Measurements from ENCODE around the gene SLC39A11. TPM values are rescaled to one million over a fixed set of nuclear protein-coding genes. Genes with fewer than 3 reads are reported as not detected.
A peak's percentile ranks its signal among the peaks of the same experiment; 100 is the strongest.

SLC39A11 gene
- total and polyA plus RNA-seq, 2 experiments from 2014 or later, result 11.7 to 16.4 TPM

DNA sequence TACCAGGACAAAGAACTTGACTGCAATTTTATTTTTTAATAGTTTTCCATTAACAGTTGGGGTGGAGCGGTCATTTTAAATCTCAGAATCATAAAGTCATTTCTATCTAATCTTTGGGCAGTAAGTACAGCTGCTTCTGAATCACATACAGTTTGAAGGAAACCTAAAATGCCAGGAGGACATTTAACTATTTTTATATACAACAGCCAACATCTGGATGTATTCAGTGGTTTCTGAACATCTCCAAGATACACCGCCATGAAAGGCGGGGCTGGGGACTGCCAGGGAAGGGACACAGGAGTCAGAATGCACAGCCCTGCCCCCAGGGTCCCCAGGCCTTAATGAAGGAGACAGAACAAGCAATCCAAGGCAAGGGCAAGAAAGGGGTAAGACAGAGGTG, 392.3 kb downstream of the SLC39A11 start:
- Histone ChIP-seq H3K27ac (peak overlapping the region; percentile 16), H4K20me1 (ENCODE audit: insufficient read depth) (no peaks in the 10 kb centered on the region), H3K27me3 (replicated peaks; ENCODE audit: insufficient read depth) (no peaks in the 10 kb centered on the region), H3K79me2 (ENCODE audit: insufficient read depth) (no peaks in the 10 kb centered on the region), H3F3A (ENCODE audit: insufficient read depth) (peaks cover 18% of the 10 kb centered on the region; the same call in 1 of the 2 replicates), H3K9ac (peak overlapping the region; percentile 17; the same call in 1 of the 2 replicates), H3K9me3 (ENCODE audit: low read depth) (no peaks in the 10 kb centered on the region), H3K4me2 (ENCODE audit: unreplicated experiment) (peak overlapping the region; percentile 66), H3K9me2 (ENCODE audit: insufficient read depth) (no peaks in the 10 kb centered on the region), H3K4me1 (ENCODE audit: insufficient read depth) (peaks cover 15% of the 10 kb centered on the region), H3K36me3 (ENCODE audit: low read depth) (no peaks in the 10 kb centered on the region), H3K4me3 (no peak overlapping the region), H2AFZ (peak overlapping the region; percentile 37; the same call in 1 of the 2 replicates)
- peak; percentile 23 for DNase-seq
- in situ Hi-C loops (cut with MboI), result loop anchor here (25.0 kb wide), 1 partner anchor 662 kb away; no protein-coding TSS in a partner anchor
- WGBS, 2 experiments (ENCODE audit: low coverage in 1 of 2, low lambda C conversion rate in 2 of 2, missing lambda C conversion rate in 2 of 2), result 50 to 62% methylated on average over 3 of the region's 3 CpGs
- TF ChIP-seq EZH2 (IDR thresholded peaks at IDR 0.05; ENCODE audit: insufficient read depth, poor library complexity, severe bottlenecking), result no peak
- TF ChIP-seq EZH2phosphoT487 (IDR thresholded peaks at IDR 0.05; ENCODE audit: insufficient read depth, low read depth), result no peak

DNA sequence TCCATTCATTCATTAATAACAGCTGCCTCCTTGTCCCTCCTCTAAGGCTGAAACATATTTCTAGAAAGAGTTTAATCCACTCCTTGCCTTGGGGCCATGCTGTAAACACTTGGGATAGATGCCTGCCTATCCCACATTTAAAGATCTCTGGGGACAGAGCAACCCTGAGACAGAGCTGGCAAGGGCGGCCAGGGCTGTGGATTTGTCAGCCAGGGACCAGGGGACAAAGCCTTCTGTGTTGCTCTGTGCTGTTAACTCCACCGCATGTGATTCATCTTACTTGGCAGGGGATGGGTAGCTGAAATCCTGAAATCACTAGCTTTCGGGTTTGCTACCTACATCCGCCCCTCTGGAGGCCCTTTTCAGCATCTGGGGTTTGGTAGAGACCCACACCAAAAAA, 392.9 kb downstream of the SLC39A11 start:
- no peaks in the 10 kb centered on the region for H4K20me1 ChIP-seq (ENCODE audit: insufficient read depth)
- H2AFZ ChIP-seq, result peak overlapping the region; percentile 37; the same call in 1 of the 2 replicates
- H3K9me2 ChIP-seq (ENCODE audit: insufficient read depth), result no peaks in the 10 kb centered on the region
- peak overlapping the region; percentile 66 for H3K4me2 ChIP-seq (ENCODE audit: unreplicated experiment)
- no peaks in the 10 kb centered on the region for H3K79me2 ChIP-seq (ENCODE audit: insufficient read depth)
- no peaks in the 10 kb centered on the region for H3K9me3 ChIP-seq (ENCODE audit: low read depth)
- WGBS, 2 experiments (ENCODE audit: low coverage in 1 of 2, low lambda C conversion rate in 2 of 2, missing lambda C conversion rate in 2 of 2), result 2 to 6% methylated on average over 4 of the region's 4 CpGs
- no peaks in the 10 kb centered on the region for H3K36me3 ChIP-seq (ENCODE audit: low read depth)
- no peak for TF ChIP-seq EZH2 (IDR thresholded peaks at IDR 0.05; ENCODE audit: insufficient read depth, poor library complexity, severe bottlenecking)
- no peak for TF ChIP-seq EZH2phosphoT487 (IDR thresholded peaks at IDR 0.05; ENCODE audit: insufficient read depth, low read depth)
- no peaks in the 10 kb centered on the region for H3K27me3 ChIP-seq (replicated peaks; ENCODE audit: insufficient read depth)
- H3K4me1 ChIP-seq (ENCODE audit: insufficient read depth), result peaks cover 15% of the 10 kb centered on the region
- peak overlapping the region; percentile 17; the same call in 1 of the 2 replicates for H3K9ac ChIP-seq
- H3K27ac ChIP-seq, result peak overlapping the region; percentile 16
- in situ Hi-C loops (cut with MboI), result no loop called here
- H3F3A ChIP-seq (ENCODE audit: insufficient read depth), result peaks cover 18% of the 10 kb centered on the region; the same call in 1 of the 2 replicates
- no peak overlapping the region for H3K4me3 ChIP-seq
- peak; percentile 87 for DNase-seq

GRCh38 chr17:72697602-72698146, 394.8 kb downstream of the SLC39A11 start:
- Histone ChIP-seq H3K27ac (no peak overlapping the region), H3F3A (ENCODE audit: insufficient read depth) (peaks cover 18% of the 10 kb centered on the region; the same call in 1 of the 2 replicates), H3K4me2 (ENCODE audit: unreplicated experiment) (no peak overlapping the region), H3K9me3 (ENCODE audit: low read depth) (no peaks in the 10 kb centered on the region), H3K4me3 (no peak overlapping the region), H3K9me2 (ENCODE audit: insufficient read depth) (no peaks in the 10 kb centered on the region), H3K79me2 (ENCODE audit: insufficient read depth) (no peaks in the 10 kb centered on the region), H3K9ac (no peak overlapping the region), H2AFZ (no peak overlapping the region), H3K27me3 (replicated peaks; ENCODE audit: insufficient read depth) (no peaks in the 10 kb centered on the region), H3K4me1 (ENCODE audit: insufficient read depth) (peaks cover 15% of the 10 kb centered on the region), H3K36me3 (ENCODE audit: low read depth) (no peaks in the 10 kb centered on the region), H4K20me1 (ENCODE audit: insufficient read depth) (no peaks in the 10 kb centered on the region)
- 98 to 99% methylated on average over 8 to 9 of the region's 9 CpGs for WGBS, 2 experiments (ENCODE audit: low coverage in 1 of 2, low lambda C conversion rate in 2 of 2, missing lambda C conversion rate in 2 of 2)
- DNase-seq, result no peak
- in situ Hi-C loops (cut with MboI), result no loop called here
- TF ChIP-seq EZH2 (IDR thresholded peaks at IDR 0.05; ENCODE audit: insufficient read depth, poor library complexity, severe bottlenecking) (no peak), EZH2phosphoT487 (IDR thresholded peaks at IDR 0.05; ENCODE audit: insufficient read depth, low read depth) (no peak)

- Histone ChIP-seq H3K9me2 (ENCODE audit: insufficient read depth) (no peaks in the 10 kb centered on the region), H3K4me2 (ENCODE audit: unreplicated experiment) (no peak overlapping the region), H3K9ac (no peak overlapping the region), H3K79me2 (ENCODE audit: insufficient read depth) (no peaks in the 10 kb centered on the region), H3K27ac (no peak overlapping the region), H3K9me3 (ENCODE audit: low read depth) (no peaks in the 10 kb centered on the region), H3K27me3 (replicated peaks; ENCODE audit: insufficient read depth) (no peaks in the 10 kb centered on the region), H3K4me1 (ENCODE audit: insufficient read depth) (peaks cover 20% of the 10 kb centered on the region), H2AFZ (no peak overlapping the region), H3F3A (ENCODE audit: insufficient read depth) (peaks cover 25% of the 10 kb centered on the region), H3K4me3 (no peak overlapping the region), H3K36me3 (ENCODE audit: low read depth) (no peaks in the 10 kb centered on the region), H4K20me1 (ENCODE audit: insufficient read depth) (no peaks in the 10 kb centered on the region)
- 93 to 94% methylated on average over 8 of the region's 8 CpGs for WGBS, 2 experiments (ENCODE audit: low coverage in 1 of 2, low lambda C conversion rate in 2 of 2, missing lambda C conversion rate in 2 of 2)
- in situ Hi-C loops (cut with MboI), result no loop called here
- DNase-seq, result no peak
- no peak for TF ChIP-seq EZH2phosphoT487 (IDR thresholded peaks at IDR 0.05; ENCODE audit: insufficient read depth, low read depth)
- no peak for TF ChIP-seq EZH2 (IDR thresholded peaks at IDR 0.05; ENCODE audit: insufficient read depth, poor library complexity, severe bottlenecking)
Measured at GRCh38 chr17:72696721-72697120, 395.8 kb downstream of the SLC39A11 start.

All from GM23248 (cell line).